Activated CD8-positive, alpha-beta memory T cell treated with anti-CD3 and anti-CD28 coated beads, Interleukin-2, amount 50 U/mL, for 48 hours (primary cell): Measurements from ENCODE around the gene SLC26A6.

Experiments
- DNase-seq: peaks from one replicate; pipeline ENCODE4 v3.0.0-alpha.2; 2020

Gene SLC26A6

GRCh38 chr3:48635222-48636021, at the start of gene SLC26A6:
SLC26A6 (minus strand) TSS chr3:48635461; CDS start chr3:48635393, 68 bp downstream.
- peak; percentile 97 for DNase-seq

- no peak for DNase-seq
These were observed 49.4 kb upstream of the SLC26A6 start for GRCh38 chr3:48684480-48685143.

GRCh38 chr3:48684054-48684349, 48.7 kb upstream of the SLC26A6 start:
- DNase-seq: no peak

- DNase-seq: no peak
These were observed 47.5 kb upstream of the SLC26A6 start for GRCh38 chr3:48682786-48683185.

- DNase-seq: no peak
These were observed 46.8 kb upstream of the SLC26A6 start for GRCh38 chr3:48681974-48682610.

- no peak for DNase-seq
These were observed 46.2 kb upstream of the SLC26A6 start for GRCh38 chr3:48681541-48681880.

- no peak for DNase-seq
These were observed 45.7 kb upstream of the SLC26A6 start for GRCh38 chr3:48680811-48681540.

GRCh38 chr3:48679411-48680391, 44.4 kb upstream of the SLC26A6 start:
- no peak for DNase-seq

GRCh38 chr3:48678566-48679380, 43.5 kb upstream of the SLC26A6 start:
- DNase-seq: no peak

- no peak for DNase-seq
These were observed 42.8 kb upstream of the SLC26A6 start for GRCh38 chr3:48678056-48678455.

- no peak for DNase-seq
These were observed 39.2 kb upstream of the SLC26A6 start for GRCh38 chr3:48674505-48674904.

GRCh38 chr3:48672522-48672921, 37.3 kb upstream of the SLC26A6 start:
- no peak for DNase-seq

- DNase-seq: no peak
These were observed 29.7 kb upstream of the SLC26A6 start for GRCh38 chr3:48664929-48665328.

- DNase-seq: no peak
These were observed 29.0 kb upstream of the SLC26A6 start for GRCh38 chr3:48664313-48664644.

- peak; percentile 96 for DNase-seq
These were observed 28.4 kb upstream of the SLC26A6 start for GRCh38 chr3:48663489-48664312.

GRCh38 chr3:48662753-48663488, 27.7 kb upstream of the SLC26A6 start, which contains the start of gene CELSR3:
CELSR3 (minus strand) TSS chr3:48662886; CDS start chr3:48662634, 252 bp downstream.
- DNase-seq: peak; percentile 85

- DNase-seq: no peak
These were observed 27.0 kb upstream of the SLC26A6 start for GRCh38 chr3:48662145-48662752.

- peak; percentile 96 for DNase-seq
These were observed 26.4 kb upstream of the SLC26A6 start for GRCh38 chr3:48661501-48662144.
